Amniotic epithelial cell (primary cell): ENCODE results near the gene SIPA1.

Source experiments
- DNase-seq: peaks from one replicate; pipeline ENCODE4 v3.0.0-alpha.2; 2010; ENCODE audit warnings: low read depth

The SIPA1 gene

DNA sequence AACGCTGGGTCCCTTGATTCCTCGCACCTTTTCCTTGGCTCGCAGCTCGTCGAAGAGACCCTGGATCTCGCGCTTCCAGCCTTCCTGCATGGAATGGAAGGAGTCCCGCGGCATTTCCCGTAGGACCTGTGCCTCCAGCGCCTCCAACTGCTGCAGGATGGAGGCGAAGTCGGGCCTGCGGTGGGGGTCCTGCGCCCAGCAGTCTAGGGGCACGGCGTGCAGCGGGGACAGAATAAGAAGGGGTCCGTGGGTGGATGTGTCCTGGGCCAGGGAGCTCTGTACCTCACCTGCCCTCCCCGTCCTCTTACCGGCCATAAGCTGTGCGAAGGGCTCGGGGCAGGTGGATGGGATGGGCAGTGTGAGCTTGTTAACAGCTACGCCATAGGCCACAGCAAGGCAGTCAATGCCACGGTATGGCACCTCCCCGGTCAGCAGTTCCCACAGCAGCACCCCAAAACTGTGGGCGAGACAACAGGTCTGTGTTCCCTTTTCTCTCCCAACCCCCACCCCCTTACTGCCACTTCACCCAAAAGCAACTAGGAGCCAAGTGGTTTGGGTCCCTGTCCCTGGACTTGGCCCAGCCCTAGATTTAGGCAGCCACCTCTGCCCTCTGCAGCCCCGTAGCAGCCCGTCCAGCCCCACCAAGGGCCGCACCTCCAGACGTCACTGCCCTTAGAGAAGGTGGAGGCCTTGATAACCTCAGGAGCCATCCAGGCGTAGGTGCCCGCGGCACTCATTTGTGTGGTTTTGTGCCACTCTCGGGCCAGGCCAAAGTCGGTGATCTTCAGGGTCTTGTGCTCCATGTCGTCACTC, 30.1 kb upstream of the SIPA1 start:
- no peak for DNase-seq

DNA sequence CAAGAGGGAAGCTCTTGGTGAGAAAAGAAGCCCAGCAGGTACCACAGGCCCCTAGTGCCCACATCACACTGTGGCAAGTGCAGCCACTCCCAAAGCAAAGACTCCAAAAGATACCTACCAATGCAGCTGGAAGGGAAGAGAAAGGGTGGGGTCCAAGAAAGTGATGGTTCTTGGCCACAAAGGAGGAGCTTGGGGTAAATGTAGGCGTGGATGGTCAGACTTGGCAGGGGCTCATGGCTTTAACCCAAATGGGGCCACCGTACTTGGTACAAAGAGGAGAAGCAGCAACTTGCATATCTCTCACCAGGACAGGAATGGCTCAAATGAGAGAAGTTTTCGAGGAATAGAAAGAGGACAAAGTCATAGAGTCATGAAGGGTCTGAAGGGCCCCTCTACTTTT, 28.7 kb upstream of the SIPA1 start:
- DNase-seq = no peak

DNA sequence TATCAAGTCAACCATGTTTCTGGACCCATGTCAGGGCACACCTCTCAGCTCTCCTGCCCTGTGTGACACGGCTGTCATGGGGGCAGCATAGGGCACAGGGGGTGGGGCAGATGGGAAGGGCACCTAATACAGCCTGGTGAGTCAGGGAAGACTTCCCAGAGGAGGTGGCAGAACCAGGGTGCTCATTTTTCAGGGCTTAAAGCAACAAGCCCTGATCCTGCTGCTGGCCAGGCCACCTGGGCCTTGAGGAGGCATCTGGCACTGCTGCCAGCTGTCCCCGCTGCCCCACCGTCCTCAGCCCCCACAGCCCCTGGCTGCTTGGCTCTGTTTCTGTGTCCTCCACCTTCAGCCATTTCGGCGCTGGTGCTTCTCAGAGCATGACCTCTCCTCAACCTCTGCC, 28.2 kb upstream of the SIPA1 start:
- no peak for DNase-seq

DNA sequence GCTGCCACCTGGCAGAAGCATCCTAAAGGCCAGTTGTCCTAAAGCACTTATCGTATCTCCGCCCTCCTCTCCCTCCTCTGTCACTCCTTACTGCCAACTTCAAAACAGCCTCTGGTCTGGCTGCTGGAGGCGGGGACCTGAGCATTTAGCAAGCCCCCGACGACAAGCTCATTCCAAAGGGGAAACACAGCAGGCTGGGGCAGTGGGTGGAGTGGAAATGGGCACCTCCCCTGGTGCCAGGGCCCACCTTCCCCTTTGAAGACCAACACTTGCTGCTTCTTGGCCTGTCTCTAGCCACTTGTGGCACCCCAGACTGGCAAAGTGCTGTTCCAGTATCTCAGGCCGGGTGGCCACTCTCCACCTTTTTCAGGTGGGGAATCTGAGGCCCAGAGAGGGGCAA, 27.5 kb upstream of the SIPA1 start:
- DNase-seq = no peak

GRCh38 chr11:65611028-65611757, 26.7 kb upstream of the SIPA1 start:
- DNase-seq = no peak

- no peak for DNase-seq
Measured at GRCh38 chr11:65611758-65612603, 25.9 kb upstream of the SIPA1 start.

- DNase-seq = no peak
Measured at GRCh38 chr11:65612691-65613090, 25.2 kb upstream of the SIPA1 start.

GRCh38 chr11:65613091-65613928, 24.6 kb upstream of the SIPA1 start:
- DNase-seq = no peak

DNA sequence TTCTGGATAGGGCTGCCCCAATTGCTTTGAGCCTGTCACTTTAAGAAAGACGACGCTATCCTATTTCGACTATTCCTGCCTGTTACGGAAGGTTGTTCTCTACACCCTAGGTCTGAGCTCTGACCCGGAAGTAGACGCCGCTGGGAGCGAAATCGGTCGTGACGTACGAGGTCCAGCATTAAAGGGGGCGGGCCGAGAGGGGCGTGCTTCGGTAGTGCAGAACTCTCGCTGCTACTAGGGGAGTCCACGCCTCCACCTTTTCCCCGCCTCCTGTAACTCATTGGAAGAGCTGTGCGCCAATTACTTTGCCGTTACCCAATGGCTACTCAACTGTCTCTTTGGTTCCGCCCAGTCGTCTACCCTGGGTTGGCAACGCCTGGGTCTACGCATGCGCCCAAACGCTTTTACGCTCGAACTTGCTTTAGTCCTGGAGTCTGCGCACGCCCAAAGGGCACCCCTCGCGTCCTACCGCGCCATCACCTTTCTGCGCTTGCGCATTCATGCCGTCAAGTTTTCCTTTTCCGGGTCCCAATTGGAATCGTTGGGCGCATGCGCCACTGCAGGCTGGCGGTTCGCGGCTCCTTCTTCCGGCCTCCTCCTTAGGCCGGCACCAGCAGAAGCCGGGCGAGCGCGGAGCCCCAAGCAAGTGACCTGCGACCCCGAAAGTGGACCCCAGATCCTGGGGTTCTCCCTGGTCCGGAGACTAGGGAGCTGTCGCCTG, 22.5 kb upstream of the SIPA1 start, which contains the start of gene PCNX3:
TSS of gene PCNX3 (plus strand) at position 548 of the 721 bp plus-strand sequence. CDS start 536 bp downstream, outside the sequence.
- DNase-seq = peak; percentile 100

GRCh38 chr11:65615950-65616574, 21.8 kb upstream of the SIPA1 start:
- DNase-seq = no peak

DNA sequence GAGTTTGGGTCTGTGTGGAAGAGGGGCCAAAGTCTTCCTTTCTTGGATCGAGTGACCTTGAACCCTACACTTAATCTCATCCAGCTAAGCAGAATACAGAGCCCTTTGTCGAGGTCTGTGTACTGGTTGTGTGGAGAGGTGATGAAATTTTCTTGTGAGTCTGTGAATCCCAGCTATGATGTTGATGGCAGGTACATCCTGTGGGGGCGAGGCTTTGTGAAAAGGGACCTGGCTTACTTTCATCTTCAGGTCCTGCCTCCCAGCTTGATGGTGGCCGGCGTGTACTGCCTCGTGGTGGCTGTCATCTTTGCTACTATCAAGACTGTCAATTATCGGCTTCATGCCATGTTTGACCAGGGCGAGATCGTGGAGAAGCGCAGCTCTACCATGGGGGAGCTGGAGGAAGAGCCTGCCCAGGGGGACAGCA, 21.3 kb upstream of the SIPA1 start:
- no peak for DNase-seq

DNA sequence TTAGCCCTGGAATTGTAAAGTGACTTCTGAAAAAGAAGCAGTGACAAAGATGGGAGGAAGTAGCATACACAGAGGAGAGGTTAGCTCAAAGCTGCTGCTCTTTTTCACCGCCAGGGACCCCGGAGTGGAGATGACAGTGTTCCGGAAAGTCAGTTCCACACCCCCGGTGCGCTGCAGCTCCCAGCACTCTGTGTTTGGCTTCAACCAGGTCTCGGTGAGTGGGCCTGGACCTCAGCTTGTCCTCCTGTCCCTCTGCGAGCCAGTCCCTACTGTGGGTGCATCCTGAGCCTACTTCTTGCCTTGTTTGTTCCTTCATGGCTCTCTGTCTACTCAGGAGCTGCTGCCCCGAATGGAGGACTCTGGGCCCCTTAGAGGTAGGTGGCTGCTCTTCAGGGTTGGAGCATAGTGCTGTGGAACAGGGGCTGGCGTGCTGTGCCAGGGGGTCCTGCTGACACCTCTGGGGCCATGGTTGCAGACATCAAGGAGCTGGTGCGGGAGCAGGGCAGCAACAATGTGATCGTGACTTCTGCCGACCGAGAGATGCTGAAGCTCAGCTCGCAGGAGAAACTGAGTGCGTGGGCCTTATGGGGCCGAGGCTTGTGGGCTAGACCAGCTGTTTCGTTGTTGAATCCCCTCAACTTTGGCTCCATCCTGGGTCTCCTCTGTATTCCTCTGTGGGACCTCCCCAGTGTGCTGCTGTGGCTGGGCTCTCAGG, 20.6 kb upstream of the SIPA1 start:
- DNase-seq = no peak

DNA sequence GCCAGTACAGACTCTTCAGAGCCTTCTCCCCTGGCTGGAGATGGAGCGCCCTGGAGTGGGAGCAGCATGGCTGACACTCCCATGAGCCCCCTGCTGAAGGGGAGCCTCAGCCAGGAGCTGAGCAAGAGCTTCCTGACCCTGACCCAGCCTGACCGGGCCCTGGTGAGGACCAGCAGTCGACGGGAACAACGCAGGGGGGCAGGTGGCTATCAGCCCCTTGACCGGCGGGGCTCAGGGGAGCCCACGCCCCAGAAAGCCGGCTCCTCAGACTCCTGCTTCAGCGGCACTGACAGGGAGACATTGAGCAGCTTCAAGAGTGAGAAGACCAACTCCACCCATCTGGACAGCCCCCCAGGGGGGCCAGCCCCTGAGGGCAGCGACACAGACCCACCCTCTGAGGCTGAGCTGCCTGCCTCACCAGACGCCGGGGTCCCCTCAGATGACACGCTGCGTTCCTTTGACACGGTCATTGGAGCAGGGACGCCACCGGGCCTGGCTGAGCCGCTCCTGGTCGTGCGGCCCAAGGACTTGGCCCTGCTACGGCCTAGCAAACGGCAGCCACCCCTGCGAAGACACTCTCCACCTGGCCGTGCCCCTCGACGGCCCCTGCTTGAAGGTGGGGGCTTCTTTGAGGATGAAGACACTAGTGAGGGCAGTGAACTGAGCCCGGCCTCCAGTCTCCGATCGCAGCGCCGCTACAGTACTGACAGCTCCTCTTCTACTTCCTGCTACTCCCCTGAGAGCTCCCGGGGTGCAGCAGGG, 19.7 kb upstream of the SIPA1 start:
- DNase-seq = no peak

DNA sequence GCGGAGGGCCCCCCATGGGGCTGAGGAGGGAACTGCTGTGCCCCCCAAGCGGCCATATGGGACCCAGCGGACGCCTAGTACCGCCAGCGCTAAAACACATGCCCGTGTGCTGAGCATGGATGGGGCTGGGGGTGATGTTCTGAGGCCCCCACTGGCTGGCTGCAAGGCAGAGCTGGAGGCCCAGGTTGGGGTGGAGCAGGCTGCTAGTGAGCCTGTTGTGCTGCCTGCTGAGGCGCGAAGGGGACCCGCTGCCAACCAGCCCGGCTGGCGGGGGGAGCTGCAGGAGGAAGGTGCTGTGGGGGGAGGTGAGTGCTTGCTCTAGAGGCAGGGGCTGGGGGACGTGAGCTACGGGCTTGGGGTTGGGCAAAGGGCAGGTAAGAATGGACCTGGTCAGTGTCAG, 19.1 kb upstream of the SIPA1 start:
- no peak for DNase-seq

GRCh38 chr11:65619281-65619928, 18.5 kb upstream of the SIPA1 start:
- no peak for DNase-seq

DNA sequence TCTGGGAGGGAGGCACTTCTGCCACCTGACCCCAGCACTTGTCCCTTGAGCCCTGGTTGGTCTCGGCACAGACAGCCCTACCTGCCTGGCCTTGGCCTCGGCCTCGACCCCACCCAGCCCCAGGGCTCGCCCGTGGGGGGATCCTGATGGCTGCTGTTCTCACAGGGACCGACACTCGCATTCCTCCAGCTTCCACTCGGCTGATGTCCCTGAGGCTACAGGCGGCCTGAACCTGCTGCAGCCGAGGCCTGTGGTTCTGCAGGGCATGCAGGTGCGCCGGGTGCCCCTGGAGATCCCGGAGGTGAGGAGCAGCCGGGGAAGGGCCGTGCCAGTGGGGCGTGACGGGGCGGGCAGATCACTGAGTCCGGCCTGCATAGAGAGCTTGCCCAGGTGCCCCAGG, 17.2 kb upstream of the SIPA1 start:
- no peak for DNase-seq

DNA sequence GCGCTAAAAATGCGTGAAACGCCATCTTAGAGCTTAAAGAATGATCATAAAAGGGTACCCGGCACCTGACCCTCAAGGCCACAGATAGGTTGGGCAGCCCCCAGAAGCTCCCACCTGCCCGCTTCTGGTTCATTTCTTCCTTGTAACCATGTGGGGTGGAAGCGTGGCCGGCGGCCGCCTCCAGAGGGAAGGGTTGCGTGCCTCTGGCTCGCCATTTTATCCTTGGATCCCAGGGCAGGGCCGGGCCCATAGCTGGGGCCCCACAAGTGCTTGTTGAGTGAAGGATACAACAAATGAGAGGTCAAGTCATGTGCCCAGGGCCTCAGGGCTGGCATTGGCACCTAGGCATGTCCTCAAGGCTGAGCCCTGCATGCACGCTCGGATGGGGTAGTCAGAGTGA, 16.4 kb upstream of the SIPA1 start:
- no peak for DNase-seq

GRCh38 chr11:65622011-65622410, 15.9 kb upstream of the SIPA1 start:
- DNase-seq = no peak
